KMS-11 (cell line): ENCODE results near the gene LRRC37B.
"Not testable (repeated sequence)": the region's sequence is repeated elsewhere in the genome, so short reads cannot be mapped to it uniquely, and the experiment has no call there.

Experiments used
- H2AFZ ChIP-seq: fragments of 200-600 bp; sonication (generic); 2 replicates; pipeline ENCODE4 v1.6.1; 2016; ENCODE audit warnings: antibody characterized with exemption, mixed run types, low read depth
- H3K27ac ChIP-seq: fragments of 200-600 bp; sonication (generic); 2 replicates; pipeline ENCODE4 v1.6.1; 2016; ENCODE audit warnings: mild to moderate bottlenecking, mixed run types
- H3K27me3 ChIP-seq: fragments of 200-600 bp; sonication (generic); 2 replicates; pipeline ENCODE4 v1.6.1; 2017; ENCODE audit warnings: mild to moderate bottlenecking, low read depth, mixed run types, moderate library complexity; ENCODE audit not compliant: insufficient read depth
- H3K36me3 ChIP-seq: fragments of 200-600 bp; sonication (generic); 2 replicates; pipeline ENCODE4 v1.6.1; 2017; ENCODE audit warnings: mild to moderate bottlenecking, mixed run types; ENCODE audit not compliant: insufficient read depth
- H3K4me1 ChIP-seq: fragments of 200-600 bp; sonication (generic); 2 replicates; pipeline ENCODE4 v1.6.1; 2016; ENCODE audit warnings: mild to moderate bottlenecking, low read depth, mixed run types; ENCODE audit not compliant: poor library complexity, severe bottlenecking
- H3K4me2 ChIP-seq: fragments of 200-600 bp; sonication (generic); 2 replicates; pipeline ENCODE4 v1.7.0; 2016; ENCODE audit warnings: mild to moderate bottlenecking, mixed run types
- H3K4me3 ChIP-seq: fragments of 200-600 bp; sonication (generic); IDR thresholded peaks from 2 replicates; pipeline ENCODE4 v1.6.1; 2017; ENCODE audit warnings: low read depth, low read length, mixed read lengths; ENCODE audit not compliant: insufficient read depth
- H3K79me2 ChIP-seq: fragments of 200-600 bp; sonication (generic); 2 replicates; pipeline ENCODE4 v1.6.1; 2016; ENCODE audit warnings: low read depth, mixed run types; ENCODE audit not compliant: insufficient read depth
- H3K9ac ChIP-seq: fragments of 200-600 bp; sonication (generic); 2 replicates; pipeline ENCODE4 v1.6.1; 2016; ENCODE audit warnings: mild to moderate bottlenecking, mixed run types
- H4K20me1 ChIP-seq: fragments of 200-600 bp; sonication (generic); 2 replicates; pipeline ENCODE4 v1.6.1; 2016; ENCODE audit warnings: mild to moderate bottlenecking, mixed run types; ENCODE audit not compliant: insufficient read depth
- CTCF ChIP-seq: fragments of 200-600 bp; sonication (generic); conservative IDR thresholded peaks from 2 replicates; pipeline ENCODE4 v1.6.1; 2017; ENCODE audit warnings: low read depth, mild to moderate bottlenecking, antibody characterized with exemption, low read length, moderate library complexity, mixed read lengths

LRRC37B gene

GRCh38 chr17:32006957-32007462, at the start of gene LRRC37B:
Gene LRRC37B, plus strand, starts transcription at chr17:32007383. Its CDS starts 14,010 bp downstream, at chr17:32021393.
- Histone ChIP-seq H3K27ac (no peak within 1 kb of the TSS), H3K27me3 (no peaks in the 10 kb centered on the region)
- peak; percentile 81 for TF ChIP-seq CTCF

GRCh38 chr17:31964131-31964530, 43.1 kb upstream of the LRRC37B start:
- H3K36me3 ChIP-seq, result peaks cover 17% of the 10 kb centered on the region; the same call in 1 of the 2 replicates
- not testable (repeated sequence) for H3K27me3 ChIP-seq, H3K4me3 ChIP-seq, H3K9ac ChIP-seq, H3K4me1 ChIP-seq, H4K20me1 ChIP-seq, H2AFZ ChIP-seq, H3K4me2 ChIP-seq, H3K27ac ChIP-seq
- H3K79me2 ChIP-seq, result peaks cover 25% of the 10 kb centered on the region; the same call in 1 of the 2 replicates

More at GRCh38 chr17:32006957-32007462, at the start of gene LRRC37B:
- Histone ChIP-seq H4K20me1 (no peaks in the 10 kb centered on the region), H2AFZ (peak within 1 kb of the TSS; percentile 94), H3K36me3 (no peaks in the 10 kb centered on the region), H3K4me3 (no peak within 1 kb of the TSS), H3K79me2 (0 out of 2 replicates have a peak, but pooled peaks cover 5% of the 10 kb centered on the region), H3K4me2 (peak within 1 kb of the TSS; percentile 84), H3K9ac (peak within 1 kb of the TSS; percentile 56), H3K4me1 (peaks cover 16% of the 10 kb centered on the region)

GRCh38 chr17:31967648-31968047, 39.5 kb upstream of the LRRC37B start:
- no peak overlapping the region for H3K9ac ChIP-seq

GRCh38 chr17:31970416-31970815, 36.8 kb upstream of the LRRC37B start:
- H4K20me1 ChIP-seq, H3K27me3 ChIP-seq, H3K4me2 ChIP-seq, H3K4me3 ChIP-seq, H3K79me2 ChIP-seq, H2AFZ ChIP-seq, H3K4me1 ChIP-seq, H3K9ac ChIP-seq, H3K27ac ChIP-seq, H3K36me3 ChIP-seq: not testable (repeated sequence)

More at GRCh38 chr17:31967648-31968047, 39.5 kb upstream of the LRRC37B start:
- Histone ChIP-seq H3K27ac (no peak overlapping the region), H3K36me3 (peaks cover 10% of the 10 kb centered on the region; the same call in 1 of the 2 replicates), H3K27me3 (no peaks in the 10 kb centered on the region), H3K4me3 (no peak overlapping the region), H3K4me2 (no peak overlapping the region), H3K79me2 (peaks cover 11% of the 10 kb centered on the region; the same call in 1 of the 2 replicates), H3K4me1 (no peaks in the 10 kb centered on the region), H4K20me1 (no peaks in the 10 kb centered on the region), H2AFZ (no peak overlapping the region)
- no peak for TF ChIP-seq CTCF

GRCh38 chr17:31974269-31975071, 32.7 kb upstream of the LRRC37B start:
- H2AFZ ChIP-seq, H3K4me1 ChIP-seq, H3K9ac ChIP-seq, H3K36me3 ChIP-seq, H3K79me2 ChIP-seq, H3K27ac ChIP-seq, H3K27me3 ChIP-seq, H3K4me3 ChIP-seq, H4K20me1 ChIP-seq, H3K4me2 ChIP-seq: not testable (repeated sequence)

- H3K27ac ChIP-seq, H3K4me2 ChIP-seq, H3K36me3 ChIP-seq, H2AFZ ChIP-seq, H3K4me1 ChIP-seq, H3K79me2 ChIP-seq, H3K27me3 ChIP-seq, H3K4me3 ChIP-seq, H4K20me1 ChIP-seq, H3K9ac ChIP-seq: not testable (repeated sequence)
Measured at GRCh38 chr17:31975391-31975790, 31.8 kb upstream of the LRRC37B start.

GRCh38 chr17:31991821-31992220, 15.4 kb upstream of the LRRC37B start:
- H3K27me3 ChIP-seq, H3K79me2 ChIP-seq, H3K4me3 ChIP-seq, H3K4me1 ChIP-seq, H4K20me1 ChIP-seq, H2AFZ ChIP-seq, H3K4me2 ChIP-seq, H3K9ac ChIP-seq, H3K27ac ChIP-seq: not testable (repeated sequence)
- peaks cover 25% of the 10 kb centered on the region; the same call in 1 of the 2 replicates for H3K36me3 ChIP-seq
